GM18520 (cell line): ENCODE data around the gene DENND1A.
"Not testable (repeated sequence)": the region's sequence is repeated elsewhere in the genome, so short reads cannot be mapped to it uniquely, and the experiment has no call there.

ENCODE experiments used
- ATAC-seq: cut with Tn5 transposase; IDR thresholded peaks from one replicate; pipeline ENCODE4 v1.9.1; 2021; ENCODE audit not compliant: unreplicated experiment

Gene DENND1A

DNA sequence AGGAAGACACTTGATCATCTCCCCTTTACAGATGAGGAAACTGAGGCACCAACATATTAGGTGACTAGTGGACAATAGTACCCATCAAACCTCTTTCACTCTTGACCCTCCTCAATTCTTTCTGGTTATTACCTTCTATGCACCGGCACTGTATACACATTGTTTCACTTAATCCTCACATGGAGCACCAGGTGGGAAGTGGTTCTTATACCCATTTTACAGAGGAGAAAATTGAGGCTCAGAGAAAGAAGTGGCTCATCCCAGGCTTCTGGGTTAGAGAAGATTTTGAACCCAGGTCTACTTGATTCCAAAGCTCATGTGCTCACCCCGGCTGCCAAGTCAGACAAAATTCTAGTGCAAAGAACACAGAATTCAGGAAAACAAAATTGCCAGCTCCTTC lies 17.4 kb upstream of the DENND1A start:
- no peak for ATAC-seq

DNA sequence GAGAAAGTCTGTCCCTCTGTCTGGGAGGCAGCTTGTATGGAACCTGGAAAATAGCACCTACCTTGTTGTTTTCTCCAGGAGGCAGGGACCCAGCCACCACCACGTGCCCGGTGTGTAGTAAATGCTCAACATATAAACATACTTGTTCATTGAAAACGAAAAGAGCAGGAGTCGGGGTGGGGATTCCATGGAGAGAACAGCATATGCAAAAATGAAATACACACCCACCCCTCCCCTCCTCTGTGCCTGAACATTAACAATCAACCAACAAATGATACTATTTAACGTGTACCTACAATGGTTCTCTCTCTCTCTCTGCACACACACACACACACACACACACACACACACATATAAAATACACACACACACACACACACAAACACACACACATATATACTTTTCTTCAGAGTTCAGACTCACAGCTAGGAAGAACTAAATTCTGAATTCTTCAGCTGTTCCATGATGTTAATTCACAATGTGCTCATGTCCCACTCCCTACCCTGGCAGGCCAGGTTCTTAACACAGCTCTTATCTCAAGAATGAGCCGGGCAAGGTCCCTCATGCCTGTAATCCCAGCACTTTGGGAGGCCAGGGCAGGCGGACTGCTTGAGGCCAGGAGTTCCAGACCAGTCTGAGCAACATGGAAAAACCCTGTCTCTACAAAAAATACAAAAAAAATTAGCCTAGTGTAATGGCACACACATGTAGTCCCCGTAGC lies 16.3 kb upstream of the DENND1A start:
- no peak for ATAC-seq

DNA sequence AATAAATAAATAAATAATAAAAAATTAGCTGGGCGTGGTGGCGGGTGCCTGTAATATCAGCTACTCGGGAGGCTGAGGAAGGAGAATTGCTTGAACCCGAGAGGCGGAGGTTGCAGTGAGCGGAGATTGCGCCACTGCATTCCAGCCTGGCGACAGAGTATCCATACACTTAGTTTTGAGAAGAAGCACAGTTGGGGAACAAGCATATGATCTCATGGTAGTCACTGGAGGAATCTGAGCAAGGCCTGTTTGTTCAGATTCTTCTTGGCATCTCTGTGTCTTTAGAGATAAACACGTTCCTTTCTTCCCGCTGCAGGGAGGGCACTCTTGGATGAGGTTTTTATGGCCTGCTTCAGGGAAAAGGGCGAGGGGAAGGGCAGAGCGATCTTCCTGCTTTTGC lies 15.6 kb upstream of the DENND1A start:
- ATAC-seq: no peak

- not testable (repeated sequence) for ATAC-seq
These were observed 14.5 kb upstream of the DENND1A start for GRCh38 chr9:123944464-123944863.

DNA sequence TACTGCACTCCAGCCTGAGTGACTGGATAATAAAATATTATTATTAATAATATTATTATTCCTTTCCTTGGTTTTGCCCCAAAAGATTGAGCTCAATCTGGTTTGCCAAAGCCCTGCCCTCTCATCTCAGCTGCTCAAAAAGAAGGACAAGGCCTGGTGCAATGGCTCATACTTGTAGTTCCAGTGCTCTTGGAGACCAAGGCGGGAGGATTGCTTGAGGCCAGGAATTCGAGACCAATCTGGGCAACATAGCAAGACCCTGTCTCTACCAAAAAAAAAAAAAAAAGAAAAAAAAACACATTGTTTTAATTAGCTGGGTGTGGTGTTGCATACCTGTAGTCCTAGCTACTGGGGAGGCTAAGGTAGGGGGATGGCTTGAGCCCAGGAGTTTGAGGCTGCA lies 13.7 kb upstream of the DENND1A start:
- ATAC-seq: no peak

DNA sequence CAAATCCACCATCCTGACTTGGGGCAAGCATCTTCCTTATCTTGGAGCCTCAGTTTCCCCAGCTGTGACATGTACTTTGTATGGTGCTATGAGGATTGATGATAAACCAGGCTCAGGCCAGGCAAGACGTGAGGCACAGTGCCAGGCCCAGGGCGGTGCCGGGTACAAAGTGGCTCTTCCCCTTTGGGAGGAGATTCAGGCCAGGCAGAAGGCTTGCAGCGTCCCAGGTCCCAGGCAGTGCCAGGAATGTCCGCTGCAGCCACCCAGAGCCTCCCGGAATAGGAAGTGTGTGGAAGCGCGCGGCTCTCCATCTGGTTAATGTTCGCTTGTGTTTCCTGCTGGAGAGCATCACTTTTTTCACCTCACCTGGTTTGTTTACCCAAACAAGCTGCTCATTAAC lies 12.6 kb upstream of the DENND1A start:
- no peak for ATAC-seq

GRCh38 chr9:123941524-123942070 lies 11.7 kb upstream of the DENND1A start:
- no peak for ATAC-seq

GRCh38 chr9:123940721-123941523 lies 11.0 kb upstream of the DENND1A start:
- no peak for ATAC-seq

DNA sequence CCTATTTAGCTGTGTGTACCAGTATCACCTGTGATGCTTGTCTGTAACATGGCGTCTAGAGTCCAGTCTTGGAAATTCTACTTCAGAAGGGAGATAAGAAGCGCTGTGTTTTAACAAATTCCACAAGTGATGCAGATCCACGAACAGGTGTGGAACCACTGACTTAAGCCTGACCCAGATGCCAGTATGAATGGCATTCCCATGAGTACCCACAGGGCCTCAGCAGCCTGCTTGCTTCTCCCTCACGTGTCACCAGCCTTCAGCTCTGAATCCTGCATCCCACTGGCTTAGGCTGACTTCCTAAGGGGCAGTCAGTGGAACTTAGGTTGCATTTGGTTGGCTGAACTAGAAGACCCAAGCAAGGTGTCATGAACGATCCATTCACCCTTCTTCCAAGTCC lies 8.5 kb upstream of the DENND1A start:
- no peak for ATAC-seq

GRCh38 chr9:123936575-123936974 lies 6.6 kb upstream of the DENND1A start:
- not testable (repeated sequence) for ATAC-seq

DNA sequence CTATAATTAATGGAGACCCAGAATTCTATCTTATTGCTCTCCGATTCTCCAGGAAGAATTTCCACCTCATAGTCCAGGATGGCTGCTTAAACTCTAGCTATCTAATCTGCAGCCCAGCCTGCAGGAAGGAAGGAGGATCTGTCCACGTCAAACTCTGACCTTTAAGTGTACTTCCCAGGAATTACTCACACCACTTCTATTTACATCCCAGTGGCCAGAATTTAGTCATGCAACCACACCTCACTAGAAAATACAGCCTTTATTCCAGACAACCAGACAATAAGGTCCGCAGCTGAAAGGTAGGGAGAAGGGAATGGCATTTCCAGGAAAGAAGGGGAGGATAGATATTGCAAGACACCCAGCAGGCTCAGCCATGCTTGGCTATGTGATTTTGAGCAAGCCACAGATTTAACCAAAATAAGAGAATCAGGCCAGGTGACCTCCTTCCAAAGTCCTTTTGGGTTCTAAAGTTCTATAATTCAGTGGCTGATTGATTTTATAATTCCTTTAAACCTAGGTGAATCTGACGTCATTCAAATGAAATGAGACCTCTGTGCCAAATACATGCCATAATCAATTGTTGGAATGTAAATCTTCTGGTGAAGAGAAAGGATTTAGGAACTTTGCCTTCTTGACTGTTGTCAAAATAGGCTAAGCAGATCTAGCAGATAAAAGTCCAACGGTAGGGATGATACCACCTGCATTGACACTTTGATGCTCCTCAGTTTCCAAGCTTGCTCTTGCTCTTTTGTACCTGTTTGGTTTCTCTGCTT lies 3.7 kb upstream of the DENND1A start:
- no peak for ATAC-seq

DNA sequence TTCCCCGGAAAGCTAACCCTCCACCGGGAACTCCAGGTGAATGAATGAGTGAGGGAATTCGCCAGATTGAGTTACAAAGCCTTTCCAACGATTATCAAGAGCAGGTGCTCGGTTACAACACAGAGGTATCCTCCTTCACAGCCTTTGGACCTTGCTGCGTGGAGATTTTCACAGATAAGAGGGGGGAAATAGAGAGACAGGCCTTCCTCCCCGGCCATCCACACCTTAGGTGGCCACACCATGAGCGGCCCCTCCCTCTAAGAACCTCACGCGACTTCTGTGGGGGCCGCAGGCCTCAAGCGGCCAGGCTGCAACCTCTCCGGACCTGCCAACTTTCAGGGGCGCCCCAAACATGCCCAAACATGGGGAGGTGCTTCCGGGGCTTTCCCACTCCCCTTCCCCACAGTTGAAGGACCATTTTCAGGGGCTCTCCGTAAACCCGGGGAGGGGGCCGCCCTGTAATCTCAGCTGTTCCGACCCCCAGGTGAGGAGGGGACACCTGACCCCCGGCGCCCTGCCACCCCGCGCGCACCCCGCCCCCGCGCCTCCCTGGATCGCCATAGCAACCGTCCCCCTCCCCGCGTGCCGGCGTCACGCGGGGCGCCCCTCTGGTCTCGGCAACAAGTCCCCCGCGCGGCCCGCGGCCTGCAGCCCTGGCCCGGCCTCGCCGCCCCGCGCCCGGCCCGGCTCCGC lies 603 bp downstream of the DENND1A start:
- peak; percentile 14 for ATAC-seq

DNA sequence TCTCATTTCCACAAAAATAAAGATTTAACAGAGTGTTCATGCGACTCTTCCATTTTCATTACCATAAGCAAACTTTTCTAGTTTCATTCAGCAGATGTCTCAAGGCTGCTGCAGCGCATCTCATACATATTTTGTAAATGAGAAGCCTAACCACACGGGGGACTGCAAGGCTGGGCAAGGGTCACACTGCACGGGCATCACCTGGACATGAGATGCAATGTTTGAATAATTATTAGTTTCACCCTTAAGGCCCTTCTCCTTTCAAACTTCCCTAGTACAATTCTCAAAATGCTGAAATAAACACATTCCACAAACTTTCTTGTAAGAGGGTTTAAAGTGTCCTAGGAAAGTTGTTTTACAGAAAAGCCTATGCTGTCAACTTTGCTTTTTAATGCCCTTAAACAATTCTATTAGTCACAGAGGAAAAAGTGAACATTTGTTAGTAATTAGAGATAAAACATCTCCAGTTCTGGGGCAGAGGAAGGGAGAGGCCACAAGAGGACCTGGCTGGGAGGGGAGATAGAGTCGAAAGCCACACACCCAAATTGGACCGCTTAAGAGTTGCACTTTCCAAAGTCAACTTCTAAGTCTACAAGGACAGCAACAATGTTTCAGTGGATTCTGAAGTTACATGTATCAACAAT lies 1.3 kb downstream of the DENND1A start:
- no peak for ATAC-seq

GRCh38 chr9:123927625-123928532 lies 2.0 kb downstream of the DENND1A start:
- ATAC-seq: no peak

- no peak for ATAC-seq
These were observed 3.0 kb downstream of the DENND1A start for GRCh38 chr9:123926941-123927340.

DNA sequence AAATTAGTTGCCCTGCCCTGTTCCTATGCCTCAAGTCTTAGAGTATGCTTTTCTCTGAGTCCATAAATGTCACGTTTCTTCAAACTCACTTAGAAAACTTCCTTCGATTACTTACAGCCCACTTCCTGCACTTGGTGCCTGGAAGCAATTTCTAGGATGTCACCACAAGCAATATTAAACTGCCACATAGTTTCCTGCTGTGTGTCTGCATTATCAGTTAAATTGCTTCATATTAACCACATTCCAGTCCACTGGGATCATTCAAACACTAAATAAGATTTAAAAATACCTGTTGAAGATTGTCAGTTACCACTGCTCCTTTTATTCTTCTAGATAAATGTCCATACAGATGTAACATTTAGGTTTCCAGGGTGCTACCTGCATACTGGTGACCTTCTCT lies 4.1 kb downstream of the DENND1A start:
- ATAC-seq: no peak

- ATAC-seq: no peak
These were observed 4.8 kb downstream of the DENND1A start for GRCh38 chr9:123925161-123925560.

DNA sequence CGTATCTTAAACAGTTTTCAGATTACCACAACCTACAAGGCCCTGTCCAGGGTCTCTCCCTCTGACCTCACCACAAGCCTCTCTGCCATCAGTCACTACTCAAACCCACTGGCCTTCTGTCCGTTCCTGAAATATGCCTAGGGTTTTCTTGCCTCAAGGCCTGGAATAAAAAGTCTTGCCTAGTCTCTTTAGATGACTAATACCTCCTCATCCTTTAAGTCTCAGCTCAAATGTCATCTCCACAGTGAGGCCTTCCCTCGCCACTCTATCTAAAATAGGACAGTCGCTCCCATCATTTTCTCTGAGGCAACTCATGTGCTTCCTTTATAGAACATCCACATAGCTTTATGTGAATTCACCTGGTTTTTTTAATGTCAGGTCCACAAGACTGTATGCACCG lies 5.2 kb downstream of the DENND1A start:
- ATAC-seq: no peak

GRCh38 chr9:123923884-123924283 lies 6.0 kb downstream of the DENND1A start:
- no peak for ATAC-seq
